H9 (cell line): Measurements from ENCODE around the gene SORBS1. TPM values are rescaled to one million over a fixed set of nuclear protein-coding genes. Genes with fewer than 3 reads are reported as not detected.

Experiments
- DNase-seq: peaks from one replicate; pipeline ENCODE4 v3.0.0-alpha.2; 2017
- H2AFZ ChIP-seq: one replicate; pipeline ENCODE4 v1.6.1; 2013; ENCODE audit warnings: mild to moderate bottlenecking, low read length, control low read depth, moderate library complexity
- H2AK5ac ChIP-seq: 2 replicates; pipeline ENCODE4 v1.6.1; 2013; ENCODE audit warnings: low read length, control low read depth, mixed read lengths; ENCODE audit not compliant: insufficient read length
- H2BK120ac ChIP-seq: one replicate; pipeline ENCODE4 v1.6.1; 2013; ENCODE audit warnings: low read depth, mild to moderate bottlenecking, low read length, control low read depth, inconsistent platforms; ENCODE audit not compliant: poor library complexity, severe bottlenecking
- H2BK12ac ChIP-seq: 2 replicates; pipeline ENCODE4 v1.6.1; 2013; ENCODE audit warnings: low read length, control low read depth, mixed read lengths, low read depth; ENCODE audit not compliant: insufficient read length
- H2BK15ac ChIP-seq: 2 replicates; pipeline ENCODE4 v1.6.1; 2013; ENCODE audit warnings: low read depth, low read length, control low read depth
- H2BK20ac ChIP-seq: one replicate; pipeline ENCODE4 v1.6.1; 2013; ENCODE audit warnings: low read depth, mild to moderate bottlenecking, low read length, control low read depth, inconsistent platforms; ENCODE audit not compliant: poor library complexity, severe bottlenecking
- H2BK5ac ChIP-seq: 2 replicates; pipeline ENCODE4 v1.6.1; 2013; ENCODE audit warnings: low read length, control low read depth, mixed read lengths; ENCODE audit not compliant: insufficient read length
- H3K14ac ChIP-seq: 2 replicates; pipeline ENCODE4 v1.6.1; 2013; ENCODE audit warnings: low read length, control low read depth; ENCODE audit not compliant: insufficient read depth
- H3K18ac ChIP-seq: 2 replicates; pipeline ENCODE4 v1.6.1; 2013; ENCODE audit warnings: low read depth, mild to moderate bottlenecking, mixed read lengths, low read length, control low read depth; ENCODE audit not compliant: insufficient read length
- H3K23ac ChIP-seq: 2 replicates; pipeline ENCODE4 v1.6.1; 2013; ENCODE audit warnings: low read length, control low read depth, mixed read lengths, low read depth; ENCODE audit not compliant: insufficient read length
- H3K23me2 ChIP-seq: 2 replicates; pipeline ENCODE4 v1.6.1; 2013; ENCODE audit warnings: low read depth, mild to moderate bottlenecking, mixed read lengths, low read length, control low read depth; ENCODE audit not compliant: insufficient read length, poor library complexity, severe bottlenecking
- H3K27ac ChIP-seq: 2 replicates; pipeline ENCODE4 v1.5.1; 2013; ENCODE audit warnings: low read length, control low read depth, mixed read lengths, low read depth; ENCODE audit not compliant: insufficient read length
- H3K27me3 ChIP-seq: 2 replicates; pipeline ENCODE4 v1.6.1; 2013; ENCODE audit warnings: low read length, control low read depth, inconsistent platforms; ENCODE audit not compliant: insufficient read depth
- H3K4ac ChIP-seq: 2 replicates; pipeline ENCODE4 v1.6.1; 2013; ENCODE audit warnings: low read depth, mild to moderate bottlenecking, control low read depth, inconsistent platforms, low read length, moderate library complexity
- H3K4me1 ChIP-seq: 2 replicates; pipeline ENCODE4 v1.6.1; 2013; ENCODE audit warnings: low read length, control low read depth, inconsistent platforms; ENCODE audit not compliant: insufficient read depth
- H3K4me2 ChIP-seq: 2 replicates; pipeline ENCODE4 v1.6.1; 2013; ENCODE audit warnings: low read length, control low read depth, mixed read lengths; ENCODE audit not compliant: insufficient read length, insufficient read depth
- H3K56ac ChIP-seq: 2 replicates; pipeline ENCODE4 v1.6.1; 2013; ENCODE audit warnings: low read depth, mild to moderate bottlenecking, mixed read lengths, low read length, control low read depth; ENCODE audit not compliant: insufficient read length
- H3K79me1 ChIP-seq: 2 replicates; pipeline ENCODE4 v1.6.1; 2013; ENCODE audit warnings: low read depth, mild to moderate bottlenecking, moderate library complexity, low read length, control low read depth, inconsistent platforms; ENCODE audit not compliant: insufficient read depth, poor library complexity, severe bottlenecking
- H3K79me2 ChIP-seq: 2 replicates; pipeline ENCODE4 v1.6.1; 2013; ENCODE audit warnings: low read length, control low read depth, inconsistent platforms; ENCODE audit not compliant: insufficient read depth
- H3K9ac ChIP-seq: 2 replicates; pipeline ENCODE4 v1.6.1; 2013; ENCODE audit warnings: low read length, control low read depth, mixed read lengths; ENCODE audit not compliant: insufficient read length; ENCODE audit errors: extremely low read depth
- H3K9me3 ChIP-seq: one replicate; pipeline ENCODE4 v1.6.1; 2013; ENCODE audit warnings: low read depth, low read length, inconsistent platforms; ENCODE audit not compliant: control insufficient read depth
- H3T11ph ChIP-seq: one replicate; pipeline ENCODE4 v1.6.1; 2013; ENCODE audit warnings: mild to moderate bottlenecking, low read length, control low read depth, inconsistent platforms
- H4K20me1 ChIP-seq: one replicate; pipeline ENCODE4 v1.6.1; 2013; ENCODE audit not compliant: control insufficient read depth, insufficient read length, insufficient read depth
- H4K5ac ChIP-seq: 2 replicates; pipeline ENCODE4 v1.6.1; 2013; ENCODE audit warnings: low read depth, mild to moderate bottlenecking, mixed read lengths, low read length, control low read depth; ENCODE audit not compliant: insufficient read length
- H4K8ac ChIP-seq: replicated peaks from 2 replicates; pipeline ENCODE4 v1.6.1; 2013; ENCODE audit warnings: low read length, control low read depth, mixed read lengths, low read depth; ENCODE audit not compliant: insufficient read length
- H4K91ac ChIP-seq: 2 replicates; pipeline ENCODE4 v1.6.1; 2013; ENCODE audit warnings: low read depth, mild to moderate bottlenecking, moderate library complexity, mixed read lengths, low read length, control low read depth; ENCODE audit not compliant: insufficient read length
- H3K27ac Mint-ChIP-seq, 3 experiments: 2 replicates in 2 of 3; 3 replicates in 1 of 3; pipeline ENCODE4 v1.8.0; 2020 to 2021; ENCODE audit warnings: mixed read lengths in 3 of 3, mild to moderate bottlenecking in 1 of 3, moderate library complexity in 1 of 3
- H3K27me3 Mint-ChIP-seq: 2 replicates; pipeline ENCODE4 v1.8.0; 2021; ENCODE audit warnings: low read depth, mild to moderate bottlenecking, moderate library complexity, mixed read lengths
- H3K36me3 Mint-ChIP-seq, 3 experiments: 2 replicates in 2 of 3; 3 replicates in 1 of 3; pipeline ENCODE4 v1.8.0; 2020 to 2021; ENCODE audit warnings: low read depth in 3 of 3, mixed read lengths in 3 of 3; ENCODE audit not compliant: insufficient read depth in 1 of 3
- H3K4me1 Mint-ChIP-seq, 2 experiments: 2 replicates each; pipeline ENCODE4 v1.8.0; 2020; ENCODE audit warnings: mixed read lengths in 2 of 2
- H3K4me3 Mint-ChIP-seq, 2 experiments: 2 replicates in 1 of 2; 3 replicates in 1 of 2; pipeline ENCODE4 v1.8.0; 2020 to 2021; ENCODE audit warnings: mild to moderate bottlenecking in 2 of 2, mixed read lengths in 2 of 2, moderate library complexity in 1 of 2
- H3K9me3 Mint-ChIP-seq, 2 experiments: 2 replicates in 1 of 2; 3 replicates in 1 of 2; pipeline ENCODE4 v1.8.0; 2020; ENCODE audit warnings: mild to moderate bottlenecking in 2 of 2, mixed read lengths in 2 of 2, moderate library complexity in 1 of 2
- CTCF ChIP-seq: fragments of 200-600 bp; sonication (generic); conservative IDR thresholded peaks from 3 replicates; pipeline ENCODE4 v1.8.0; 2021; ENCODE audit warnings: antibody characterized with exemption, mild to moderate bottlenecking
- WGBS: extraction: QIAGEN DNeasy Blood & Tissue Kit; methylation state at CpG from one replicate; pipeline ENCODE4 v1.1.7; 2013; ENCODE audit warnings: missing lambda C conversion rate, low lambda C conversion rate, mixed read lengths; ENCODE audit not compliant: insufficient read length; ENCODE audit errors: extremely low coverage; 5-methylcytosine and 5-hydroxymethylcytosine counted together
- total RNA-seq: library from RNA; stranded (reverse); gene quantifications from 2 replicates; pipeline ENCODE4 v1.2.1, GENCODE V29; 2021

The SORBS1 gene
- total RNA-seq, 1 experiment from 2014 or later = 24.3 TPM

- no peaks in the 10 kb centered on the region for H3K9me3 Mint-ChIP-seq
- H3K27me3 ChIP-seq = no peaks in the 10 kb centered on the region
- no peak overlapping the region for H4K5ac ChIP-seq
- H2BK20ac ChIP-seq = no peak overlapping the region
- no peaks in the 10 kb centered on the region for H3K79me2 ChIP-seq
- H2BK5ac ChIP-seq = no peak overlapping the region
- H2BK120ac ChIP-seq = no peak overlapping the region
- no CpG with 5 or more reads among the region's 12 CpGs for WGBS
- H2AK5ac ChIP-seq = no peak overlapping the region
- no peaks in the 10 kb centered on the region for H4K20me1 ChIP-seq
- no peak overlapping the region for H3K23ac ChIP-seq
- no peaks in the 10 kb centered on the region for H3K9me3 ChIP-seq
- H2AFZ ChIP-seq = no peak overlapping the region
- no peaks in the 10 kb centered on the region for H3K79me1 ChIP-seq
- no peak overlapping the region for H3K14ac ChIP-seq
- H3K27ac ChIP-seq = no peak overlapping the region
- H3K23me2 ChIP-seq = no peaks in the 10 kb centered on the region
- H3K9ac ChIP-seq = no peak overlapping the region
- H2BK15ac ChIP-seq = no peak overlapping the region
- no peak overlapping the region for H3K4me2 ChIP-seq
- no peaks in the 10 kb centered on the region for H3K4me1 ChIP-seq
- no peak overlapping the region for H3T11ph ChIP-seq
- H3K36me3 Mint-ChIP-seq = peaks cover 4 to 22% (median 7%) of the 10 kb centered on the region in 3 experiments; a peak in 6 of 7 replicates
- no peak overlapping the region for H3K56ac ChIP-seq
- H4K8ac ChIP-seq = no peak overlapping the region
- H4K91ac ChIP-seq = no peak overlapping the region
- H2BK12ac ChIP-seq = no peak overlapping the region
- no peak overlapping the region for H3K4me3 Mint-ChIP-seq
- peaks cover 31 to 33% of the 10 kb centered on the region in 2 experiments for H3K4me1 Mint-ChIP-seq
- H3K4ac ChIP-seq = no peak overlapping the region
- no peak for TF ChIP-seq CTCF
- peaks cover 9% of the 10 kb centered on the region for H3K27me3 Mint-ChIP-seq
- DNase-seq = no peak
- H3K18ac ChIP-seq = no peak overlapping the region
- no peak overlapping the region for H3K27ac Mint-ChIP-seq
These were observed 227.0 kb downstream of the SORBS1 start for GRCh38 chr10:95333997-95334804.
